GF-D8 (cell line): ENCODE results near the gene PRPSAP1.
A peak's percentile ranks its signal among the peaks of the same experiment; 100 is the strongest.

Experiments
- DNase-seq: peaks from one replicate; lab custom pipeline; 2025; lab: John Stamatoyannopoulos, UW

PRPSAP1 gene

GRCh38 chr17:76264755-76265623, 88.7 kb downstream of the PRPSAP1 start, which contains the start of gene UBALD2:
Gene UBALD2, plus strand, starts transcription at chr17:76265348. Its CDS starts 158 bp downstream, at chr17:76265506.
- peak; percentile 97 for DNase-seq

GRCh38 chr17:76264425-76264754, 89.3 kb downstream of the PRPSAP1 start:
- no peak for DNase-seq

- DNase-seq: no peak
These were observed 89.8 kb downstream of the PRPSAP1 start for GRCh38 chr17:76263896-76264295.

GRCh38 chr17:76262732-76263344, 90.9 kb downstream of the PRPSAP1 start:
- peak; percentile 76 for DNase-seq

- no peak for DNase-seq
These were observed 92.1 kb downstream of the PRPSAP1 start for GRCh38 chr17:76261421-76262215.

- no peak for DNase-seq
These were observed 93.0 kb downstream of the PRPSAP1 start for GRCh38 chr17:76260669-76261068.

- no peak for DNase-seq
These were observed 93.5 kb downstream of the PRPSAP1 start for GRCh38 chr17:76260220-76260619.
